ENCODE results near the gene DHRS7C.

DHRS7C gene

DNA sequence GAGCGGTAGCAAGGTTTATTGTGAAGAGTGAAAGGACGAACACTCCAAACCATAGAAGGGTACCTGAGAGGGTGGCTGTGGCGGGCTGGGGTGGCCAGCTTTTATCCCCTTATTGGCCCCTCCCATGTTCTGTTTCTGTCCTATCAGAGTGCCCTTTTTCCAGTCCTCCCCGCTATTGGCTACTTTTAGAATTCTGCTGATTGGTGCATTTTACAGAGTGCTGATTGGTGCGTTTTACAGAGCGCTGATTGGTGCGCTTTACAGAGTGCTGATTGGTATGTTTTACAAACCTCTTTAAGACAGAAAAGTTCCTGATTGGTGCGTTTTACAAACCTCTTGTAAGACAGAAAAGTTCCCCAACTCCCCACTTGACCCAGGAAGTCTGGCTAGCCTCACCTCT, 18.0 kb upstream of the DHRS7C start:
- no peak overlapping the region for H3K4me3 ChIP-seq (ENCODE audit: extremely low read depth, insufficient read depth, low read length, poor library complexity, severe bottlenecking)
- 85 to 90% methylated on average over 2 to 7 of the region's 8 CpGs for WGBS, 2 experiments (ENCODE audit: insufficient coverage in 2 of 2)
- H3K4me1 ChIP-seq (ENCODE audit: control insufficient read depth, insufficient read depth, low read length, poor library complexity, severe bottlenecking), result peaks cover 4% of the 10 kb centered on the region
- H3K27ac ChIP-seq (ENCODE audit: low read depth, low read length, severe bottlenecking), result no peak overlapping the region
- no peaks in the 10 kb centered on the region for H3K36me3 ChIP-seq (ENCODE audit: control insufficient read depth, insufficient read depth, low read length)
- no peaks in the 10 kb centered on the region for H3K9me3 ChIP-seq (ENCODE audit: control insufficient read depth, low read length)

DNA sequence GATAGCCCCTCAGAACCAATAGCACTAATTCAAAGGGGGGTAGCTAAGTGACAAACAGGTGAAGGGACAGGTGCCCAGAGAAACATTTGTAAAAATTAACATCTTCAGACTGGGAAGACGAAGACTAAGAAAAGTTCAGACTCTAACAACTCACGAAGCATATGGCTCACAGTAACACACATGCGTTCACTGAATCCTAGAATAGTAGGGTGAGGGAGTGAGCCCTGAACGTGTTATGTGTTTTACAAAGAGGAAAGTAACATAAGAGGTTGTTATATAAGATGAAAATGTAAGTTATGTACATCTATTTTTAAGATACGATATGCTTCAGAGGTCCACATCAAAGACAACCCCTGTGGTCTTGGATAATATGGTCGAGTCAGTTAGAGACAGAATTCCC, 15.3 kb upstream of the DHRS7C start:
- Histone ChIP-seq H3K36me3 (ENCODE audit: control insufficient read depth, insufficient read depth, low read length) (no peaks in the 10 kb centered on the region), H3K9me3 (ENCODE audit: control insufficient read depth, low read length) (no peaks in the 10 kb centered on the region), H3K27ac (ENCODE audit: low read depth, low read length, severe bottlenecking) (no peak overlapping the region), H3K4me3 (ENCODE audit: extremely low read depth, insufficient read depth, low read length, poor library complexity, severe bottlenecking) (no peak overlapping the region), H3K4me1 (ENCODE audit: control insufficient read depth, insufficient read depth, low read length, poor library complexity, severe bottlenecking) (peaks cover 4% of the 10 kb centered on the region)
- WGBS, 2 experiments (ENCODE audit: insufficient coverage in 2 of 2), result 81 to 91% methylated on average over 4 to 5 of the region's 6 CpGs

DNA sequence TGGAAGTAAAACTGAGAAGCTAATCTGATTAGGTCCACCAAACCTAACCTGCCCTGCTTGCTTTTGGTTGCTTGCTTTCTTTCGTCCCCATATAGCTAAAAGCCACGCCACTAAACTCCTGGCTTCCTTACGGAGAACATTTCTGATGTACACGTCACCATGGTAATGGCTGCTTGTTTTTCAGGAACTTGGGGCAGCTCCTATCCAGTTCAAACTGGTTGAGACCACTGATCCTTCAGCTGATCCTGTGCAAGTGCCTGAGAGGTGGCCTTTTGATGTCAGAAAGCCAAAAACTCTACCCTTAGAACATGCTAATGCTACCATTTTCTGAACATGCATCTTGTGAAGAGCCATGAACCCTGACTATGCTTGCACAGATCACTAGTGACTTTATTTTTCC, 14.4 kb upstream of the DHRS7C start:
- Histone ChIP-seq H3K27ac (ENCODE audit: low read depth, low read length, severe bottlenecking) (no peak overlapping the region), H3K4me1 (ENCODE audit: control insufficient read depth, insufficient read depth, low read length, poor library complexity, severe bottlenecking) (no peaks in the 10 kb centered on the region), H3K4me3 (ENCODE audit: extremely low read depth, insufficient read depth, low read length, poor library complexity, severe bottlenecking) (no peak overlapping the region), H3K9me3 (ENCODE audit: control insufficient read depth, low read length) (no peaks in the 10 kb centered on the region), H3K36me3 (ENCODE audit: control insufficient read depth, insufficient read depth, low read length) (no peaks in the 10 kb centered on the region)
- WGBS, 2 experiments (ENCODE audit: insufficient coverage in 2 of 2), result 91 to 93% methylated on average over 4 of the region's 4 CpGs

DNA sequence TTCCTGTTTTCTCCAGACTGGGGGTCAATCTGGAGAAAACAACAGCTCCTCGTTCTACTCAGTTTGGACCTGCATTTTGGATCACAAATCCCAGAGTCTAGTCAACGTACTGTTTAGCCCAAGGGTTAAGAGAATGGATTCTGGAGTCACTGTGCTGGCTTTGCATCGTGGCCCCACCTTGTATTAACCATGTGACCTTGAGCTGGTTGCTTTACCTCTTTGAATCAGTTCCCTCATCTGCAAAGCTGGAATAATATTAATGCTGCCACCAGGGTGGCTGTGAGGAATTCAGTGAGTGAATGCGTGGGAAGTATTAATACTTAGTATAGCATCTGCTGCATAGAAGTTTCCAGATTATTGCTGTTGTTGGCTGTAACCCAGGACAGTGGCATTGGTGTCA, 11.3 kb upstream of the DHRS7C start:
- H3K4me1 ChIP-seq (ENCODE audit: control insufficient read depth, insufficient read depth, low read length, poor library complexity, severe bottlenecking), result no peaks in the 10 kb centered on the region
- 83 to 88% methylated on average over 4 of the region's 4 CpGs for WGBS, 2 experiments (ENCODE audit: insufficient coverage in 2 of 2)
- H3K27ac ChIP-seq (ENCODE audit: low read depth, low read length, severe bottlenecking), result no peak overlapping the region
- no peaks in the 10 kb centered on the region for H3K36me3 ChIP-seq (ENCODE audit: control insufficient read depth, insufficient read depth, low read length)
- no peaks in the 10 kb centered on the region for H3K9me3 ChIP-seq (ENCODE audit: control insufficient read depth, low read length)
- H3K4me3 ChIP-seq (ENCODE audit: extremely low read depth, insufficient read depth, low read length, poor library complexity, severe bottlenecking), result no peak overlapping the region

DNA sequence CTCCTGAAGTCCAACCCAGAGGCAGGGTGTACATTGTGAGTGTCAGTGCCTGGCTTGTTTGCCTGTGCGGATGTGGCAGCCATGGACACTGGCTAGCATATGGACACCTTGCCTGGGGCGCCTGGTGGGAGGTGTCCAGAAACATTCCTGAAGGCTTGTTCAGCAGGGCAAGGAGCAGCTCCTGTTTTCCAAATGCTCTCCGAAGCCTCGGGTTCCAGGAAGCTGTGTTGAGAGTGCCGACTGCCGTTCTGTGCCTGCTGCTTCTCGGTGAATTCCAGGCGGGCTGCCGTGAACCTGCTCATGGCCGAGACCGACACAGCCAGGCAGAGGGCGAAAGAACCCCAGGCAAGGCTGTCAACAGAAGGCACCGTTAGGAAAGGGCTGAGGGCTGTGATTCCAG, 10.9 kb upstream of the DHRS7C start:
- WGBS, 2 experiments (ENCODE audit: insufficient coverage in 2 of 2), result 86 to 88% methylated on average over 13 of the region's 13 CpGs
- no peaks in the 10 kb centered on the region for H3K4me1 ChIP-seq (ENCODE audit: control insufficient read depth, insufficient read depth, low read length, poor library complexity, severe bottlenecking)
- H3K27ac ChIP-seq (ENCODE audit: low read depth, low read length, severe bottlenecking), result no peak overlapping the region
- H3K9me3 ChIP-seq (ENCODE audit: control insufficient read depth, low read length), result no peaks in the 10 kb centered on the region
- H3K36me3 ChIP-seq (ENCODE audit: control insufficient read depth, insufficient read depth, low read length), result no peaks in the 10 kb centered on the region
- H3K4me3 ChIP-seq (ENCODE audit: extremely low read depth, insufficient read depth, low read length, poor library complexity, severe bottlenecking), result no peak overlapping the region

DNA sequence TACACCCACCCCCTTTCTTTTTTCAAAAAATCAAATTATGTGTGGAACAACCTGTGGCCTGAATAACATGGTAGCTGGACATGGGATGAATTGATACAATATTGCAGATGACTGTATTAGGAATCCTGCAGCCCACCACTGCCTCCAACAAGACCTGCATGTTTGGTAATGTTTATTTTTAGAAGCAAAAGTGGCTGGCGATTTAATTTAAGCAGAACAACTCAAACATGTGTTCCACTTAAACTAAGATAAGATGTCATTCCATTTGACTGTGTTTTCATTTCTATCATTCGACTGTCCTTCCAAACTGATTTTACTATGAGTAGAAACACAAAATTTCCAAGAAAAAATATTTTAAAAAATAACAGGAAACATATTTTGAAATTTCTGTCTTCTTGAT, 10.1 kb upstream of the DHRS7C start:
- H3K27ac ChIP-seq (ENCODE audit: low read depth, low read length, severe bottlenecking), result no peak overlapping the region
- no CpG with 5 or more reads among the region's 2 CpGs for WGBS, 2 experiments (ENCODE audit: insufficient coverage in 2 of 2)
- H3K9me3 ChIP-seq (ENCODE audit: control insufficient read depth, low read length), result no peaks in the 10 kb centered on the region
- H3K4me1 ChIP-seq (ENCODE audit: control insufficient read depth, insufficient read depth, low read length, poor library complexity, severe bottlenecking), result no peaks in the 10 kb centered on the region
- no peak overlapping the region for H3K4me3 ChIP-seq (ENCODE audit: extremely low read depth, insufficient read depth, low read length, poor library complexity, severe bottlenecking)
- no peaks in the 10 kb centered on the region for H3K36me3 ChIP-seq (ENCODE audit: control insufficient read depth, insufficient read depth, low read length)

DNA sequence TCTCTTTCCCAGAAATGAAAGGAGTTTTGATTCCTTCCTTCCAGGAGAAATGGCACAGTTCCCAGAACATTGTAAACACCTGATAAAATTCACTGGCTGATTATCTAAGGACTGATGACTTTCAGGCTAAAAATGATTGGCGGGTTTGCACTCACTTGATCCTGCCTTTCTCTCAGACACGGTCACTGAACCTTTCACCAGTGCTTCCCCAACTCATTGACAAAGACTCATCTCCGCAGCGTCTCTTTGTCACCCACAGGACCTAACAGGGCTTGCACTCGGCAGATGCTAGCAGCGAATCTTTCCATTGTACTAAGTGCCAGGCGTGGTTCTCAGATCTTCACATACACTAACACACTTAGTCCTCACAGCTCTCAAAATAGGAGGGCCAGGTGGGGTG, 7.3 kb upstream of the DHRS7C start:
- WGBS, 2 experiments (ENCODE audit: insufficient coverage in 2 of 2), result 86 to 97% methylated on average over 4 to 5 of the region's 7 CpGs
- H3K4me3 ChIP-seq (ENCODE audit: extremely low read depth, insufficient read depth, low read length, poor library complexity, severe bottlenecking), result no peak overlapping the region
- no peak overlapping the region for H3K27ac ChIP-seq (ENCODE audit: low read depth, low read length, severe bottlenecking)
- no peaks in the 10 kb centered on the region for H3K36me3 ChIP-seq (ENCODE audit: control insufficient read depth, insufficient read depth, low read length)
- no peaks in the 10 kb centered on the region for H3K9me3 ChIP-seq (ENCODE audit: control insufficient read depth, low read length)
- no peaks in the 10 kb centered on the region for H3K4me1 ChIP-seq (ENCODE audit: control insufficient read depth, insufficient read depth, low read length, poor library complexity, severe bottlenecking)

DNA sequence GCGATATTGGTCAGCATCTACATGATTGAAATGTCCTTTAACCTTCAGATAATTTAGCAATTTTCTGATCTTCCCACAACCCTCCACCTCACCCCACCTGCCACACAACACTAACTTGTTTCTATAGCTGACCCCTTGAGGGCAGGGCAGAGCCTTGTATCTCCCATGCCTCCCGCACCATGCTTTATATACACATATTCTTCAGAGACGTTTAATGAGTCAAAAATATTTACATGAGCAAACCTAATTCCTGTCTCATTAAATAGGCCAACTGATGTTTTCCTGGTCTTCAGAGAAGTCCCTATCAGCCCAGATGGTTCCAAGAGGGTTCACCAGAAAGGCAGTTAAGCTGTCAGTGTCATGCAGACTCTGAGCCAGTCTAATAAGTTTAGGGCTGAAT, 6.6 kb upstream of the DHRS7C start:
- H3K27ac ChIP-seq (ENCODE audit: low read depth, low read length, severe bottlenecking), result no peak overlapping the region
- 75 to 91% methylated on average over 3 of the region's 3 CpGs for WGBS, 2 experiments (ENCODE audit: insufficient coverage in 2 of 2)
- H3K36me3 ChIP-seq (ENCODE audit: control insufficient read depth, insufficient read depth, low read length), result no peaks in the 10 kb centered on the region
- H3K4me1 ChIP-seq (ENCODE audit: control insufficient read depth, insufficient read depth, low read length, poor library complexity, severe bottlenecking), result no peaks in the 10 kb centered on the region
- H3K4me3 ChIP-seq (ENCODE audit: extremely low read depth, insufficient read depth, low read length, poor library complexity, severe bottlenecking), result no peak overlapping the region
- H3K9me3 ChIP-seq (ENCODE audit: control insufficient read depth, low read length), result no peaks in the 10 kb centered on the region

DNA sequence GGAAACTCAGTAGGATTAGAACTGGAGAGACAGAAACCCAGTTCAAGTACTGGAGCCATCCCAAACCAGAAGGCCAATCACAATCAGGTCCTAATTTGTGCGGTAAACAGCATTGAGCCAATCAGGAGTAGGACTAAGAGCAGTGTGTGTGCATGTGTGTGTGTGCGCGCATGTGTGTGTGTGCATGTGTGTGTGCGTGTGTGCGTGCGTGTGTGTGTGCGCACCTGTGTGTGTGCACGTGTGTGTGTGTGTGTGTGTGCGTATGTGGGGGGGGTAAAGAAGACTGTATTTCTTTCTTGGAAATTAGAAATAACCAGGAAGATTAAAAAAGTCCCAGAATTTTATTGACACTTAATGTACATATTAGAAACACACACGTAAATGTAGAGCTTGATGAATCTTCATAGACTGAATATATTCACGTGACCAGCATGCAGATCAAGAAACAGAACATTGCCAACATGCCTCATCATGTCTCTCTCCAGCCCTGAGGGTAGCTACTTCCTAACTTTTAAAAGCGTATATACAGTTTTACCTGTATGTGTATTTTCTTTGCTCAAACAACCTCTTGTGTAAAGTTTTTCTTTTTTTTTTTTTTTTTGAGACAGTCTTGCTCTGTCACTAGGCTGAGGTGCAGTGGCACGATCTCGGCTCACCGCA, 919 bp upstream of the DHRS7C start:
- H3K27ac ChIP-seq (ENCODE audit: low read depth, low read length, severe bottlenecking), result no peak overlapping the region
- no peak overlapping the region for H3K4me3 ChIP-seq (ENCODE audit: extremely low read depth, insufficient read depth, low read length, poor library complexity, severe bottlenecking)
- no peaks in the 10 kb centered on the region for H3K9me3 ChIP-seq (ENCODE audit: control insufficient read depth, low read length)
- no peaks in the 10 kb centered on the region for H3K36me3 ChIP-seq (ENCODE audit: control insufficient read depth, insufficient read depth, low read length)
- H3K4me1 ChIP-seq (ENCODE audit: control insufficient read depth, insufficient read depth, low read length, poor library complexity, severe bottlenecking), result no peaks in the 10 kb centered on the region
- WGBS, 2 experiments (ENCODE audit: insufficient coverage in 2 of 2), result 93 to 95% methylated on average over 5 to 9 of the region's 15 CpGs

DNA sequence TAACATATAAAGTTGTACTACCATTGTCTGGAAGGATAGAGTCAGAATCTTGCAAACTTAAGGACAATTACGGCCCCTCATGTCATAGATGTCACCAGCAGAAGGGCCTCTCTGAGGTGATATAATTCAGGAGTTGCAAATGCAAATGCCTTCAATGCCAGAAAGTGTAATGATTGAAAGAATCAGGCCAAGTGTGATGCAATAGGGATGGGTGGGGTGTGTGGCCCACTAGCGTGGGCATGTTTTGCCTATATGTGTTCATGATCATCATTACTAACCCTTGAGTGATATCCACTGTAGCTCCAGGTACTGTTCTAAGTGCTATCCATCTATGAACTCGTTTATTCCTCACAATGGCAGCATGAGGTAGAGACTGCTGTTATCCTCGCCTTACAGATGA, 1.1 kb downstream of the DHRS7C start:
- 73 to 100% methylated on average over 1 to 3 of the region's 4 CpGs for WGBS, 2 experiments (ENCODE audit: insufficient coverage in 2 of 2)
- H3K9me3 ChIP-seq (ENCODE audit: control insufficient read depth, low read length), result no peaks in the 10 kb centered on the region

DNA sequence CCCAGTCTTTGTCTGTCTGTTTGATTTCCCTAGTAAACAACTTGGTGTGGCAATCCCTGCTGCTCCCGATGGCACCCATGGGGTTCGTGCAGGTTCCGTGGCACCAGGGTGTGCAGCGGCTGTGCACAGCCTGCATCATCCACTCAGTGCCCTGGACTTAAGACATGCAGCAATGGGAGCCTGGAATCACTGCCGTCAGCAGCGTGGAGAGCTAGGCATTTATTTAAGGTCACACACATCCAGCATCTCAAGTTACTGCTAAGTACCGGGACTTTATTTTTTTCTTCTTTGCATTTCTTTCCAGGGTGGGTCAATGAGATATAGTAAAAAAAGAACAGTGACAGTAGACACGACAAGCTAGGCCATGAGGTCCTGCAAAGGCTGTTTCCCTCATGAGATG, 2.8 kb downstream of the DHRS7C start:
- Histone ChIP-seq H3K4me1 (ENCODE audit: control insufficient read depth, insufficient read depth, low read length, poor library complexity, severe bottlenecking) (no peaks in the 10 kb centered on the region), H3K27ac (ENCODE audit: low read depth, low read length, severe bottlenecking) (no peak overlapping the region), H3K4me3 (ENCODE audit: extremely low read depth, insufficient read depth, low read length, poor library complexity, severe bottlenecking) (no peak overlapping the region), H3K36me3 (ENCODE audit: control insufficient read depth, insufficient read depth, low read length) (no peaks in the 10 kb centered on the region), H3K9me3 (ENCODE audit: control insufficient read depth, low read length) (no peaks in the 10 kb centered on the region)
- 92 to 94% methylated on average over 4 to 6 of the region's 8 CpGs for WGBS, 2 experiments (ENCODE audit: insufficient coverage in 2 of 2)

More for the DNA sequence above, 1.1 kb downstream of the DHRS7C start:
- Histone ChIP-seq H3K4me1 (ENCODE audit: control insufficient read depth, insufficient read depth, low read length, poor library complexity, severe bottlenecking) (no peaks in the 10 kb centered on the region), H3K27ac (ENCODE audit: low read depth, low read length, severe bottlenecking) (no peak overlapping the region), H3K4me3 (ENCODE audit: extremely low read depth, insufficient read depth, low read length, poor library complexity, severe bottlenecking) (no peak overlapping the region), H3K36me3 (ENCODE audit: control insufficient read depth, insufficient read depth, low read length) (no peaks in the 10 kb centered on the region)

Measured in mesodermal cell (in vitro differentiated cells).